ENCODE measurements around the gene PIP5K1B. TPM values are rescaled to one million over a fixed set of nuclear protein-coding genes. Genes with fewer than 3 reads are reported as not detected.

PIP5K1B gene
- total RNA-seq, 6 donors from 2014 or later, result 22.4 to 76.8 (median 47.2) TPM

- Histone ChIP-seq H3K36me3 (no peaks in the 10 kb centered on the region), H3K9me3 (no peaks in the 10 kb centered on the region), H3K4me3 (no peak overlapping the region), H3K4me1 (peaks cover 4 to 28% (median 15%) of the 10 kb centered on the region in 4 donors), H3K27ac (peak overlapping the region in 3 of 4 donors; percentile 32 to 54 (median 34)), H3K27me3 (no peaks in the 10 kb centered on the region)
- WGBS, 2 donors, result 60 to 64% methylated on average over 4 of the region's 4 CpGs
- ATAC-seq (ENCODE audit: low FRiP score in 2 of 2), result no peak
- TF ChIP-seq POLR2AphosphoS5 (IDR thresholded peaks at IDR 0.05), result no peak
- no peak for TF ChIP-seq CTCF (IDR thresholded peaks at IDR 0.05)
- no peak for TF ChIP-seq POLR2A (IDR thresholded peaks at IDR 0.05)
- TF ChIP-seq EP300 (IDR thresholded peaks at IDR 0.05), result no peak
- no peak for DNase-seq
Measured at GRCh38 chr9:68750786-68751185, 45.7 kb downstream of the PIP5K1B start.

GRCh38 chr9:68751556-68751955, 46.5 kb downstream of the PIP5K1B start:
- TF ChIP-seq CTCF (IDR thresholded peaks at IDR 0.05) (no peak), POLR2A (IDR thresholded peaks at IDR 0.05) (no peak), POLR2AphosphoS5 (IDR thresholded peaks at IDR 0.05) (no peak), EP300 (IDR thresholded peaks at IDR 0.05) (no peak)
- H3K4me3 ChIP-seq, result no peak overlapping the region

GRCh38 chr9:68755051-68755450, 50.0 kb downstream of the PIP5K1B start:
- DNase-seq (no peak), ATAC-seq (ENCODE audit: low FRiP score in 2 of 2) (no peak)
- TF ChIP-seq CTCF (IDR thresholded peaks at IDR 0.05) (no peak), EP300 (IDR thresholded peaks at IDR 0.05) (no peak), POLR2A (IDR thresholded peaks at IDR 0.05) (no peak), POLR2AphosphoS5 (IDR thresholded peaks at IDR 0.05) (no peak)
- Histone ChIP-seq H3K27me3 (no peaks in the 10 kb centered on the region), H3K4me3 (no peak overlapping the region), H3K9me3 (peaks cover 0 to 2% (median 0%) of the 10 kb centered on the region in 4 donors), H3K27ac (no peak overlapping the region), H3K36me3 (no peaks in the 10 kb centered on the region), H3K4me1 (peaks cover 2 to 12% (median 6%) of the 10 kb centered on the region in 4 donors)
- 12 to 31% methylated on average over 1 of the region's 1 CpG for WGBS, 2 donors

More at GRCh38 chr9:68751556-68751955, 46.5 kb downstream of the PIP5K1B start:
- H3K27ac ChIP-seq, result no peak overlapping the region
- DNase-seq (no peak), ATAC-seq (ENCODE audit: low FRiP score in 2 of 2) (no peak)
- H3K27me3 ChIP-seq, result no peaks in the 10 kb centered on the region
- H3K4me1 ChIP-seq, result peaks cover 4 to 25% (median 15%) of the 10 kb centered on the region in 4 donors
- H3K9me3 ChIP-seq, result no peaks in the 10 kb centered on the region
- H3K36me3 ChIP-seq, result no peaks in the 10 kb centered on the region

- peaks cover 0 to 2% (median 0%) of the 10 kb centered on the region in 4 donors for H3K9me3 ChIP-seq
- no peak for ATAC-seq (ENCODE audit: low FRiP score in 2 of 2)
- TF ChIP-seq CTCF (IDR thresholded peaks at IDR 0.05) (no peak), POLR2AphosphoS5 (IDR thresholded peaks at IDR 0.05) (no peak), POLR2A (IDR thresholded peaks at IDR 0.05) (no peak)
- H3K36me3 ChIP-seq, result no peaks in the 10 kb centered on the region
- 65 to 81% methylated on average over 4 of the region's 4 CpGs for WGBS, 2 donors
- peaks cover 0 to 8% (median 3%) of the 10 kb centered on the region in 4 donors for H3K4me1 ChIP-seq
- no peak overlapping the region for H3K4me3 ChIP-seq
- no peak overlapping the region for H3K27ac ChIP-seq
- no peak for DNase-seq
- H3K27me3 ChIP-seq, result no peaks in the 10 kb centered on the region
Measured at GRCh38 chr9:68755752-68756151, 50.7 kb downstream of the PIP5K1B start.

GRCh38 chr9:68759981-68760673, 55.1 kb downstream of the PIP5K1B start:
- no peaks in the 10 kb centered on the region for H3K36me3 ChIP-seq
- no peak overlapping the region for H3K4me3 ChIP-seq
- no peak for ATAC-seq (ENCODE audit: low FRiP score in 2 of 2)
- peaks cover 0 to 2% (median 0%) of the 10 kb centered on the region in 4 donors for H3K9me3 ChIP-seq
- DNase-seq, result no peak
- TF ChIP-seq POLR2A (IDR thresholded peaks at IDR 0.05), result no peak
- no peak for TF ChIP-seq POLR2AphosphoS5 (IDR thresholded peaks at IDR 0.05)
- TF ChIP-seq CTCF (IDR thresholded peaks at IDR 0.05), result no peak
- no peak for TF ChIP-seq EP300 (IDR thresholded peaks at IDR 0.05)
- 84 to 90% methylated on average over 2 of the region's 2 CpGs for WGBS, 2 donors
- no peaks in the 10 kb centered on the region for H3K27me3 ChIP-seq
- no peak overlapping the region for H3K27ac ChIP-seq
- H3K4me1 ChIP-seq, result peaks cover 0 to 11% (median 4%) of the 10 kb centered on the region in 4 donors
